ENCODE measurements around the gene PTPRE. TPM values are rescaled to one million over a fixed set of nuclear protein-coding genes. Genes with fewer than 3 reads are reported as not detected.

PTPRE gene
- total RNA-seq, 1 experiment from 2014 or later: 0.70 TPM

DNA sequence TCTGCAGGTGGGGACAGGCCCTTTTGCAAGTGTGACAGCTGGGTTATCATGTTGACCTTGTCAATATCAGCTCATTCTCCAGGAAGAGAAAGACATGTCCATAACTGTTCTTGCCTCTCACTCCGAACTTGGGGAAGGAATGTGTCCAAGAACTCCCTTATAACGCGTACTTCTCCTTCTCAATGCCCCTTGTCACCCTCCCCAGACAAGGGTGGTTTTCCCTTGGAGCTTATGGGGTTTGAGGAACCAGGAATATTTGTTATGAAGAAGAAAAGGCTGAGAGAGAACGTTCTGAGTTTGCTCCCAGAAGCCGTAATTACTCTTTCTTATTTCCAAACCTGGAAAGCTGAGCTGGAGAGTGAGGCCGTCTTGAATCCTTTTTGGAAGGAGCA lies 141.9 kb downstream of the PTPRE start:
- Histone ChIP-seq H2BK12ac (ENCODE audit: insufficient read length, low read depth, low read length) (no peak overlapping the region), H3K79me1 (ENCODE audit: insufficient read depth, low read depth, low read length, poor library complexity, severe bottlenecking) (no peaks in the 10 kb centered on the region), H3K4me2 (ENCODE audit: insufficient read depth, insufficient read length, low read length) (no peak overlapping the region), H3K4me1 (ENCODE audit: insufficient read depth, low read length) (no peaks in the 10 kb centered on the region), H2BK15ac (ENCODE audit: low read depth, low read length) (no peak overlapping the region), H4K20me1 (ENCODE audit: control insufficient read depth, insufficient read depth, insufficient read length) (peaks cover 4% of the 10 kb centered on the region), H2BK120ac (ENCODE audit: low read depth, low read length, poor library complexity, severe bottlenecking) (no peak overlapping the region), H2BK20ac (ENCODE audit: low read depth, low read length, poor library complexity, severe bottlenecking) (no peak overlapping the region), H3K23ac (ENCODE audit: insufficient read length, low read depth, low read length) (no peak overlapping the region), H3K56ac (ENCODE audit: insufficient read length, low read depth, low read length) (no peak overlapping the region), H4K8ac (replicated peaks; ENCODE audit: insufficient read length, low read depth, low read length) (no peak overlapping the region), H3K23me2 (ENCODE audit: insufficient read length, low read depth, low read length, poor library complexity, severe bottlenecking) (peaks cover 4% of the 10 kb centered on the region), H3K9me3 (ENCODE audit: control insufficient read depth, low read depth, low read length) (no peaks in the 10 kb centered on the region), H3K18ac (ENCODE audit: insufficient read length, low read depth, low read length) (no peak overlapping the region), H4K91ac (ENCODE audit: insufficient read length, low read depth, low read length) (no peak overlapping the region), H3K27me3 (ENCODE audit: insufficient read depth, low read length) (no peaks in the 10 kb centered on the region), H2AFZ (ENCODE audit: low read length) (no peak overlapping the region), H3K4ac (ENCODE audit: low read depth, low read length) (no peak overlapping the region), H3K9ac (ENCODE audit: extremely low read depth, insufficient read length, low read length) (no peak overlapping the region), H3K27ac (ENCODE audit: insufficient read length, low read depth, low read length) (no peak overlapping the region), H3K14ac (ENCODE audit: insufficient read depth, low read length) (no peak overlapping the region), H3K79me2 (ENCODE audit: insufficient read depth, low read length) (no peaks in the 10 kb centered on the region), H3T11ph (ENCODE audit: low read length) (no peak overlapping the region), H4K5ac (ENCODE audit: insufficient read length, low read depth, low read length) (no peak overlapping the region), H2BK5ac (ENCODE audit: insufficient read length, low read length) (no peak overlapping the region), H2AK5ac (ENCODE audit: insufficient read length, low read length) (no peak overlapping the region)
- TF ChIP-seq, protein P1, sequence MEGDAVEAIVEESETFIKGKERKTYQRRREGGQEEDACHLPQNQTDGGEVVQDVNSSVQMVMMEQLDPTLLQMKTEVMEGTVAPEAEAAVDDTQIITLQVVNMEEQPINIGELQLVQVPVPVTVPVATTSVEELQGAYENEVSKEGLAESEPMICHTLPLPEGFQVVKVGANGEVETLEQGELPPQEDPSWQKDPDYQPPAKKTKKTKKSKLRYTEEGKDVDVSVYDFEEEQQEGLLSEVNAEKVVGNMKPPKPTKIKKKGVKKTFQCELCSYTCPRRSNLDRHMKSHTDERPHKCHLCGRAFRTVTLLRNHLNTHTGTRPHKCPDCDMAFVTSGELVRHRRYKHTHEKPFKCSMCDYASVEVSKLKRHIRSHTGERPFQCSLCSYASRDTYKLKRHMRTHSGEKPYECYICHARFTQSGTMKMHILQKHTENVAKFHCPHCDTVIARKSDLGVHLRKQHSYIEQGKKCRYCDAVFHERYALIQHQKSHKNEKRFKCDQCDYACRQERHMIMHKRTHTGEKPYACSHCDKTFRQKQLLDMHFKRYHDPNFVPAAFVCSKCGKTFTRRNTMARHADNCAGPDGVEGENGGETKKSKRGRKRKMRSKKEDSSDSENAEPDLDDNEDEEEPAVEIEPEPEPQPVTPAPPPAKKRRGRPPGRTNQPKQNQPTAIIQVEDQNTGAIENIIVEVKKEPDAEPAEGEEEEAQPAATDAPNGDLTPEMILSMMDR (conservative IDR thresholded peaks at IDR 0.05): no peak
- Mint-ChIP-seq H3K4me3 (no peak overlapping the region), H3K27ac (no peak overlapping the region), H3K4me1 (peaks cover 11 to 23% of the 10 kb centered on the region in 2 experiments), H3K9me3 (no peaks in the 10 kb centered on the region), H3K27me3 (ENCODE audit: low read depth) (peaks cover 21% of the 10 kb centered on the region), H3K36me3 (ENCODE audit: insufficient read depth in 1 of 3, low read depth in 3 of 3) (no peaks in the 10 kb centered on the region)
- no CpG with 5 or more reads among the region's 6 CpGs for WGBS (ENCODE audit: extremely low coverage, insufficient read length, low lambda C conversion rate)
- no peak for DNase-seq

Measured in H9 (cell line).